ELR (cell line): ENCODE data around the gene TMEM156.
"Not testable (repeated sequence)": the region's sequence is repeated elsewhere in the genome, so short reads cannot be mapped to it uniquely, and the experiment has no call there.

Experiments
- DNase-seq: peaks from one replicate; pipeline ENCODE4 v3.0.0-alpha.2; 2015; ENCODE audit warnings: low read depth

Gene TMEM156

DNA sequence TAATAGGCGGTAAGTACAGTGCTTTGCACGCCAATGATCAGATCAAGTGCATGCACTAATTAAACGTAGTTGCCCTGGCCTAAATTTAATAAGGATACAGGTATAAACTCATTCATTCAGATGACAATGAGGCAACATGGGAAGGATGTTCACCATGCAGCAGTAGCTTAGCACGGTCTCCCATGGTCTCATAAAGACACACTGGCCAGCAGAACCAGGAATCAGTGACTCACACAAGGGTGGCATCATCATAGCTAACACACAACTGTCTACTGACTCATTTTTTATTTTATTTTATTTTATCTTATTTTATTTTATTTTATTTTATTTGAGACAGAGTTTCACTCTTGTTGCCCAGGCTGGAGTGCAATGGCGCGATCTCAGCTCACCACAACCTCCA is 42.7 kb downstream of the TMEM156 start:
- peak; percentile 68 for DNase-seq

DNA sequence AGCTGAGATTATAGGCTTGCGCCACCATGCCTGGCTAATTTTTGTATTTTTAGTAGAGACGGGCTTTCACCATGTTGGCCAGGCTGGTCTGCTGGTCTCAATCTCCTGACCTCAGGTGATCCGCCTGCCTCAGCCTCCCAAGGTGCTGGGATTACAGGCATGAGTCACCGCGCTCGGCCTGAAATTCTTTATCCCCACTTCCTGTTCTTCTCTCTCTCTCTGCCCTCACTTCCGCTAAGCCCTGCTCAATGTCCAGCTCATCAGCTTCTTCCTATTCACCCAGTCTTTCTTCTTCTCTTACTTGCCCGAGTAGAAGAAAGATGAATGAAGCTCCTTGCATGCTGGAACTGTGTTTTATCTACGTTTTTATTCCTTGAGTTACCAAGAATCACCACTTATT is 43.9 kb downstream of the TMEM156 start:
- DNase-seq = peak; percentile 41

DNA sequence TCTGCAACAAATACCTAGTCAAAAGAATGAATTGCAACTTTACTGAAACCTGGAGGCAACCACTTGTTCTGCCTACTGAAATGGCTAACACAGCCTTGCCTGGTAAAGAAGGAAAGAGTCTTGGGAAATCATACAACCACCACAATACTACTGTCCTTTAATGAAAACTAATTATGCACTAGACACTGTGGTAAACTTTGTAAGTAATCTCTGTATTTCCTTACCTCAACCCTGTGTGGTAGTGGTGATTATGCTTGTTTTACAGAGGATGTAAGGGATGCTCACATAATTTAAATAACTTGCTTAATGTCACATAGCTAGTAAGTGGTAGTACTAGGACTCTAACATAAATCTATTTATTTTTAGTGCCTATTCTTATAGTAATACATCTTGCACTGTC is 44.7 kb downstream of the TMEM156 start:
- DNase-seq = no peak

DNA sequence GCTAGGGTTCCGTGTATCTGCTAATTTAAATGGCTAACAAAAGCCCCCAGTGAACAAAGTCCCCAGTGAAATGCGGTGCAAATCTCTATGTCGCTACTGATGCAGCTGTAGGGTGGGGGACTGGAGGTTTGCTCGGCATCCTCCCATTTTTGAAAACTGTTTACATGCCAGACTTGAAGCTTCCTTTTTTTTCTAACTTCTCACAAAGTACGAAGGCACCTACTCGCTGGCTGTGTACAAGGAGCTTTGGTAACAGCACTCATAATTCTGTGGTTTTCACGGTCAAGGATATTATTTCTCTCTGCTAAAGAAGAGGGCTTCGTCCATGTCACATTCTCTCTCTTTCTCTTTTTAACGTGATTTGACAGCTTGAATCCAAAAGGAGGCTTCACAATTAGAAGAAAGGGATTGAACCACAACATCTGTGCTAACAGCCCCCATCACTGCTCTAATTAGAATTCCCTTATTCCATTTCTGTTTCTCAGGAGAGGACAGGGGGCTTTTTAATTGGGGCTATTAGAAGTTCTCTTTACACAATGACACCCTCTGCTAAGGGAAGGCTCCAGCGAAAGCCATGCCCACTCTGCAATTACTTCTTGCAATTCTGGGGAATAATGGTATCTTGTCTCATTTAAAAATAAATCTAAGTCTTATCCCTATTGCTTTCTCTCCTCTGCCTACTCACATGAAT is 46.7 kb downstream of the TMEM156 start:
- no peak for DNase-seq

DNA sequence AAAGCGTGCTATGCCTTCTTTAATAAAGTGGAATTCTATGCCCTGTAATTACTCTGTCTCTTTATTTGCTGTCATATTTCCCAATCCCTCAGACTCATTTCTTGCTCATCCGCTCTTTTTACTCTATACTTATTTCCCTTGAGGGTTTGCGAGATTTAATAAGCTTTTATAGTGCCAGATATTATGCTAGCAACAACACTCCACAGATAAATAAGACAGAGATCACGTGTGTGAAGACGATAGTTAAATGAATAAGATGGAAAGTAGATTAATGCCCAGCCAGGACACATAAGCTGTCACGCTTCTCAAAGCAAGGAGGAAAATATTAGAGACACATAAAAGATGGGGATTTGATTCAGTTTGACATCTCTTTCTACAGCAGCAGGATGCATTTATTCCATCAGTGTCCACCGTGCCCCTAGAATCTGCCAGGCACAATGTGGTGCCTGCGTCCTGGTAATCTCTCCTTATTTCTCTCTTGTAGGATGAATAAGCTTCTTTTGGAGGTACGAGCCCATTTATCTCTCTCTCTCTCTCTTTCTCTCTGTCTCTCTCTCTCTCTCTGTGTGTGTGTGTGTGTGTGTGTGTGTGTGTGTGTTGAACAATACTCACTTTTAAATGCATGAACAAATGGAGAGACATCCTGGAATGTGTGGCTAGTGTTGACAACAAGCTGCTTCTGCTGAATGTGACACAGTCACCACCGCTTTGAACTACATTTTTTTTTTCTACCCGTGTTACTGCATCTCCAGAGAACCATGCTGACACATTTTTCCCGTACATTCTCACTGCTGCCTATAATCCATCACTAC is 48.2 kb downstream of the TMEM156 start:
- no peak for DNase-seq

DNA sequence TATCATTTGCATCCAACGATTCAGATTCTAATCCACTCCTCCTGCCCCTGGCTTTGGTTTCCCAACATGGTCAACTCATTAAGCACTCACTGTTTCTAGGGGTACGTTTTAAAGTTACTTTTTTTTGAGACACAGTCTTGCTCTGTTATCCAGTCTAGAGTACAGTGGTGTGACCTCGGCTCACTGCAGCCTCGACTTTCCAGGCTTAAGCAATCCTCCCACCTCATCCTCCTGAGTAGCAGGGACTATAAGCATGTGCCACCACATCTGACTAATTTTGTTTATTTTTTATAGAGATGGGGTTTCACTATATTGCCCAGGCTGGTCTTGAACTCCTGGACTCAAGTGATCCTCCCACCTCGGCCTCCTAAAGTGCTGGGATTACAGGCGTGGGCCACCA is 48.9 kb downstream of the TMEM156 start:
- no peak for DNase-seq

DNA sequence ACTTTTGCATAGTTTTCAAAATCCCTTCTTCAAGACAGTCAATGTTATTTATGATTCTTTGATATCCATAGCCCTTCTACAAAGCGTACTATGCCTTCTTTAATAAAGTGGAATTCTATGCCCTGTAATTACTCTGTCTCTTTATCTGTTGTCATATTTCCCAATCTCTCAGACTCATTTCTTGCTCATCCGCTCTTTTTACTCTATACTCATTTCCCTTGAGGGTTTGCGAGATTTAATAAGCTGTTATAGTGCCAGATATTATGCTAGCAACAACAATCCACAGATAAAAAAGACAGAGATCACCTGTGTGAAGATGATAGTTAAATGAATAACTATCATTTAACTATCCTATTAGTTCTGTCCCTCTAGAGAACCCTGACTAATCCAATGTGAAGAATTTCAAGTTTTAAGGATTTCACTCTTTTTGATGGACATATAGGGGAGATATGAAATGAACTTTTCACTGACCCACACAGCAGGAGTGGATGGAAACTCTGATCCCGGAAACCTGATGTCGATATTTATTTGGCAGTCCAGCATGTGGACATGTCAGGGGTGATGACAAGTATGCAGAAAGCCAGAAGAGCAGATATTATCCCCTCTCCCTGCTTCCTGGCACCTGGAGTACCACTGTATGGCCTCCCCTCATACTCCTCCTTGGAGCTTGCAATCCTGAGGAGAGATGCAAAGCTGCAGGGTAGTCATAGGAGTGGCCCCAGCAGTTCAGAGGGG is 49.7 kb downstream of the TMEM156 start:
- DNase-seq = no peak

DNA sequence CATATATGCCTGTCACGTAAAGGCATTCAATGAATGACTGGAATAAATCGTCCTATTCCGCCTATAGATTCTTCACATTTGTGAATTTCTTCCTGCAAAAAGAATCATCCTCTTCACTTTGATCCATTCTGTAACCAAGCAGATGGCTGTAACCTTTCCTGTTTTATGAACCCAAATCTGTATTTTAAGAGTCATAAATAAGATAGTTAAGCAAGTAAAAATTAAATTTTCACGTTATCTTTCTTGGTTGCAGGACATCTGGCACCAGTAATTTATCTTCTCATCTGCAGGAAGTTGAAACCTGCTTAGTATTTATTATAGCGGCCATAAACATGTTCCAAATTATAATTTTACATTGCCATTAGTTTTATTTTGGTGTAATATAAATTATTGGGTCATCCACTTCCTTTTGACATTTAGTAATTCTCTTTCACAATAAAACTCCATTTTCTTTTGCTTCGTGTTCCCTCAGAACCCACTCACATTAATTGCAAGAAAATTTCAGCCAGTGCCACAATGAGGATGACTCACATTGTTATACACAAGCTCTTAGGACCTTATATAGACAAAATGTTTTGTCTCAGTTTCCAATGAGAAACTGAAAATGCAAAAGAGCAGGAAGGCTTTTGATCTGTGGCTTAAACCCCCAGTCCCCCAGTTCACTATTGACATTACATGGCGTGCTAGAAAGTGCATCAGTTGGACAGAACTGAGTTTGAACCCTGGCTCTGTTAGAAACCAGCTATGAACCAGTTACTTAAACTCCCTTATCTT is 51.1 kb downstream of the TMEM156 start:
- DNase-seq = peak; percentile 65

DNA sequence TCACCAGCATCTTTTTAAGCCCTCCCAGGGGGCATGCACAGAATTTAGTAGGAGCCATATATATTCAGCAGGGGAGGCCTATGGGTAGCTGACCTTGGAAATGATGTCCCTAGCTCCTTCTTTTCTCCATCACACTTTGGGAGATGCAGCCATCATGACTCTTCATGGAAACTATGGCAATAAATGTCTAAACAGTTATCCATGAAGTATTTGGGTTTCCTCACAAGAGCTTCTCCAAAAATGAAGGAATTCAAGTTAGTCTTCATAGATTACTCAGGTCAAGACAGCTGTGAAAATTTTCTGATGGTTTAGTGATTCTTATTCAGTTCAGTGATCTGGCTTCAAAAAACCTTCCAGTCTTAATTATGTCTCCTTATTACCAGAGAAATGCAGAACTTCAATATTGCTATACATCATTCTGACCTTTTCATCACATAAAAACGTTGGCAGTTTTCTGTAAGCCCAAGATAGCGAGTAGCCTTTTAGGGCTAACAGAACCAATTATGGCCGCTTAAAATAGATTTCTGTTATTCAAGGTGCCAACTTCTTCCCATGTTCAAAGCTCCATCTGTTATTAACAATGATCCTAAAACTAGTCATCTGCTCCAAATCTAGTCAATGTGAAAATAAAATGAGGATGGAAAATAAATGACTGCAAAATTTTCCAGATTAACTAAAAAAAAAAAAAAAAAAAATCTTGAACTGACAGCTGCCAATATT is 52.5 kb downstream of the TMEM156 start:
- no peak for DNase-seq

DNA sequence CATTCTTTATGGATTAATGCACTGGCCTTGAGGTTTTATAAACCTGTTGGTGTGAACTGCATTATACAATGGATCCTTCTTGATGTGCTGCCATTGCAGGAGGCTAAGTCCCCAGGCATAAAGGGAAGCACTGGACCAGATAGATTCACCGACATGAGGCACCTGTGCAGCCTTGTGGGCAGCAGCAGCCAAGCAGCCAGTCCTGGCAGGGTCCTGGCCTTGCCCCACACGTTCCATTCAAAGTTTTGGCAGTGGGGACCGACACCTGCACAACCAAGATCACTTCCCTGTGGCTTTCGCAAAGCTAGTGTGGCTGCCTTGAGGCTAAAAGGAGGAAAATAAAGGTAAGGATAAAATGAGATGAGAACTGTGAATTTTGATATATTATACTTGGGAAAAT is 53.1 kb downstream of the TMEM156 start:
- no peak for DNase-seq

DNA sequence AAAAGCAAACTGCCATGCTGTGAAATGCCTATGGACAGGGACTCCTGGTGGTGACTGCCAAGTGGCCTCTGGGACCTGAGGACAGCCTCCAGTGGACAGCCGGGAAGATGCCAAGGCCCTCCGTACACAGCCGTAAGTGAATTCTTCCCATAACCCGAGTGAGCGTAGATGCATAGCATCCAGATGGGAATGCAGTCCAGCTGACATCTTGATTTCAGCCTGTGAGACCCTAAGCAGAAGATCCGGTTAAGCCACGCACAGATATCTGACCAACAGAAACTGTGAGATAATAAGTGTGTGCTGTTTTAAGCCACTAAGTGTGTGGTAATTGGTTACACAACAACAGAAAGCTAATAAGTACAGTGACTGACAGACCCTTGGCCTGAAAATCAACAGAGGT is 55.9 kb downstream of the TMEM156 start:
- DNase-seq = no peak

DNA sequence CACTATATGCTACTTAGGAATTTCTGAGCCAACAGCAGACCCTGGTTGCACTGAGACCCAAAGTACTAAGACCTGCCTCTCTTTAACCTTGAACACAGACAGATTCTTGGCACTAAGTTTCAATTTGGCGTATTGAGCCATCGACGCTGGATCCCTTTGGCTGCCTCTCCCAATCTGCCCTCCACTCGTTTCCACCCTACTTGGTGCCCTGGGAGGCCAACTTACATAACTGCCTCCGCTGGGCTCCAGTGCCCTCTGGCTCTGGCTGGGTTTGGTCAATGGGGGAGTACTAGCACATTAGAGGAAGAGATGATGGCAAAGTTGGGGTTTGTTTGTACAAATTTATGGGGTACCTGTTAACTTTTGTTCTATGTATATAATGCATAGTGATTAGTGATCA is 63.5 kb downstream of the TMEM156 start:
- DNase-seq = no peak

DNA sequence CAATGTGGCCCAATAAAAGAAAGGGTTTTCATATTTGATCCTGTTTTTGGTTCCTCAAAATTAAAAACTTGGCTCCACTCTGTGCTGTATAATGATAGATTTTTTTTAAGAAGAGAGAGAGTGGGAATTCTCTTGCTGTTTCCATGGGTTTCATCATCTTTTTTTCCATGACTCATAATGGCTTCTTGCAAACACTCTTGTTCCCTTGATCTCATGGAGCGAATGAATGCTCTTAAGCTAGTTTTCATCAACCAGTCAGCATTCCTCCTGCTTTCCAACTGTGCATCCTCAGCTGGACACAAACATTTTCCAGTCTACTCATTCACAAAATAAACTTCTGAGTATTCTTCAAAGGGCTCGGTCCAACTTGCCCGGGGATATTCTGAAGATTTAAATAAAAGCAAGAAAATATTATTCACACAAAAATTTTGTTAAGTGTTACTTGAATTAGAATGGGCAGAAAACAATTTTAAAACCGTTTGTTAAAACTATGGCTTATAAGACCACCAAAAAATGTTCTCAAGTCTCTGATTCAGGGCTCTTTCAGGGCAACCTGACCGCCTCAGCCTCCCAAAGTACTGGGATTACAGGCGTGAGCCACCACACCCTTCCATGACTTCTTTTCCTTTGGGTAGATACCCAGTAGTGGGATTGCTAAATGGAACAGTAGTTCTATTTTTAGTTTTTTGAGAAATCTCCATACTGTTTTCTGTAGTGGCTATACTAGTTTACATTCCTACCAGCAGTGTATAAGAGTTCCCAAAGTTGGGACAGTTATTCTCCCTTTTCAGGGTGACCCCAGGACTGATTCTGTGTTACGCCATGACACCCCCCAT is 64.7 kb downstream of the TMEM156 start:
- DNase-seq = peak; percentile 89

DNA sequence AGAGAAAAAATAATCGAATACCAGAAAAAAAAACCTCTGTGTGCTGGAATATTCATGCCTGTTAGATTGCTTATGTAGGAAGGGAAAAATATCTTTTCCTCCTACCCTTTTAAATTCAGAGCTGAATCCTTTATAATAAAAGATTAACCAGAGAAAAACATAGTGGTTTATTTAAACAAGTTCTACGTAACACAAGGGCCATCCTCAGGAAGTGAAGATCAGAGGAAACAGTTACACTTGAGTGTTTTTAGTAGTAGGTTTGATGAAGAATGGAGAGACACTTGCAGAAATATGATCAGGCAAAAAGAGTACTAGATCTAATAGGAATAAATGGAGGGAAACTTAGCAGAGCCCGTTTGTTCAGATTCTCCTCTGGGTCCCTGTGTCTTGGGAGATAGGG is 66.3 kb downstream of the TMEM156 start:
- no peak for DNase-seq

DNA sequence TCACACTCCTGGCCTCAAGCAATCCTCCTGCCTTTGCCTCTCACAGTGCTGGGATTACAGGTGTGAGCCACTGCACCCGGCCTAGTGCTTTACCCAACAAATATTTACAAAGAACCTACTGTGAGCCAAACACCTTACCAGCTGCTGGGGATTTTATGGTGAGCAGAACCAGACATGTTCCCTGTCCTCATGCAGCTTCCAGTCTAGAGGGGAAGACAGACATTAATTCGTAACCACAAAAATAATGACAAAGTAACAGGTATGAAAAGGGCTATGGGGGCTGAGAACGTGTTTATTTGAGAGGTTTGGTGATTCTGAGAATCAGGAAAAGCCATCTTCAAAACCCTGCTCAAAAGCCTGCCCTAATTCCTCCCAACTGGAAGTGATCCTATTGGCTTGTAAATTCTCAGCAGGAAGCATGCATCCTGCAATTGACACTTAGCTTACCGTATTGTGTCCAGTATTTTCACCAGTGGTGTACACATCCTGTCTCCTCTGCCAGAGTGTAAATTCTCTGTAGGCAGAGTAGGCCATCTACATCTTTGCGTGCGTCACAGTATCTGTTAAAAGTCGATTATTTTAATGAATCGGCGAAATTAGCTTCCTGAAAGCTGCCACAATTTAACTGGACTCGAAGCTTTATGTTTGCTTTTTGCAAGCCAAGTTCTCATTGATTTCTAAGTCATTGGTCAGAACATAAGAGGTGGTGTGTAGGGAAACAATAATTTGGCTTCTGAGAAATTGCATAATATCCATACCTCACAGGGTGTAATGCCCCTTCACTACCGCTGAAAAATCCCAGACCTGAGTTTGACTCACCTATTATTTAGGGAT is 67.0 kb downstream of the TMEM156 start:
- no peak for DNase-seq

DNA sequence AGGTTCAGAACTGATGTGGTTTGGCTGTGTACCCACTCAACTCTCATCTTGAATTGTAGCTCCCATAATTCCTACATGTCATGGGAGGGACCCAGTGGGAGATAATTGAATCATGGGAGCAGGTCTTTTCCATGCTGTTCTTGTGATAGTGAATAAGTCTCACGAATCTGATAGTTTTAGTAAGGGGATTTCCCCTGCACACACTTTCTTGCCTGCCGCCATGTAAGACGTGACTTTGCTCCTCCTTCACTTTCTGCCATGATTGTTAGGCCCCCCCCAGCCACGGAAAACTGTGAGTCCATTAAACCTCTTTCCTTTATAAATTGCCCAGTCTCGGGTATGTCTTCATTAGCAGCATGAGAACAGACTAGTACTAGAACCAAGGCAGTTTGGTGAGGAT is 73.0 kb downstream of the TMEM156 start:
- DNase-seq = not testable (repeated sequence)

DNA sequence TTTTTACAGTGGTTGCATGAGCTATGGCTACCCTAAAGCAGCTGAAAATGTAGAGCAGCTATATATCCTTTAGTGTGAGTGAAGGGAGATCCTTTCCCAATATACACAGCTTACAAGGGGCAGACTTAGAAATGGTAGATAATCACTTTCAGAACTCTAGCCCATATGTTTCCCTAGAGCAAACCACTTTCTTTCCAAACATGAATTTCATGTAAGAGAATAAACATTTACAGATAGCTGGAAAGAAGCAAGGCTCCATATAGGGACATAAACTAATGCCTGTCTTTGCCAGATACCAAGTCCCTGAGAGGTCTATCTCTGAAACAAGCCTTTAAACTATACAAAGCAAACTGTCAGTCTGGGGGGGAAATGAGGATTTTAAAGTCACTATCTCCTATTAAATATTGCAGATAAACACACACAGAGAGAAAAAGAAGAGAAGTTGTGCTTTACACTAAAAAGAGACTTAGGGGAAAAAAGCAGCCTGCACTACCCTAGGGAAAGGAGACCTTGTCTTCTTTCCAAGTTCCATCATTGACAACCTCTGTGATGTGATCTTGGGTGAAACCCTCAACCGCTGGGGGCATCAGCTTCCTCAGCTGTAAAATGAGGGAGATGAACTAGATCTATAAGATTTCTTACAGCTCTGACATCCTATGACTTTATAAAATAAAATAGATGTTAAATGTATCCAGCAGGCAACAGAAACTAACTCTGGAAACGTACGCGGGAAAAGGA is 73.6 kb downstream of the TMEM156 start:
- DNase-seq = no peak

DNA sequence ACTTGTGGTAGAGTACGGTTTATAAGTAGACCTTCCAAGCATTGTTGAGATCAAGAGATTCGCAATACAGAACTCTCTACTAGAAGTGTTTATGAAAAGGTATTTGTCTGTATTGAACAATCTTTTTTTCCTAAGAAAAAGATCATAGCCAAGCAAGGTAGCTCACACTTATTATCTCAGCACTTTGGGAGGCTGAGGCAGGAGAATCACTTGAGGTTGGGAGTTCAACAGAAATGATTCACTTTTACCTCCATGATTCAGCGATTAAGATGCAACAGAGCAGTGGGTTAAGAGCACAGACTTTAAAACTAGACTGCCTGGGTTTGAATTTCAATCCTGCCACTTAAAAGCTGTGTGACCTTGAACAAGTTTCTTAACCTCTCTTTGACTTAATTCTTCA is 74.3 kb downstream of the TMEM156 start:
- DNase-seq = no peak

DNA sequence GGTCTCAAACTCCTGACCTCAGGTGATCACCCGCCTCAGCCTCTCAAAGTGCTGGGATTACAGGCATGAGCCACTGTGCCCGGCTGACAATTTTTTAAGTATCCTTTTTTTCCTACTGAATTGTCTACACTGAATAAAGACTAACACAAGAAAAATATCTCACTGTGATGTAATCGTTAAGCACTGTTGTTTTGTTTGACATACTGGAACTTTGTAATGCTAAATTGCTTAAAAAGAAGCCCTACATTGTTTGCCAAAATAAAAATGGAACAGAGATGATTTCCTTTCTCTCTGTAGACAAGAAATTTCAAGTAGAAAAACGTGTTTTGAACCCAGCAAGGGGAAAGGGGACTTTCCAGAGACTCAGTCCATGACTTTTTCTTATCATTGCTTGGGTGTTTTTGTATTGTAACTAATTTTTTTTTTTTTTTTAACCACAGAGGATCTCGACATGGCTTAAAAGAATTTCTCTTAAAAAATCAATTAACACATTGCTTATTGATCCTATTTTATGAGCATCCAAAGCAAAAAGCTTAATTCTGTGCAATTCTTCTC is 74.9 kb downstream of the TMEM156 start:
- DNase-seq = no peak
